DOHH2 (cell line): ENCODE results near the gene CDKN2AIP.

Experiments used
- EZH2phosphoT487 ChIP-seq: fragments of 200-600 bp; sonication (generic); IDR thresholded peaks from 2 replicates; pipeline ENCODE4 v1.6.1; 2017; ENCODE audit warnings: borderline replicate concordance, mild to moderate bottlenecking, antibody characterized with exemption, low read length, moderate library complexity, mixed read lengths
- TF ChIP-seq, protein P1 (sequence below): fragments of 200-600 bp; sonication (generic); IDR thresholded peaks from one replicate; pipeline ENCODE4 v1.5.1; 2014; ENCODE audit warnings: antibody characterized with exemption, mild to moderate bottlenecking, low read depth, low read length; ENCODE audit not compliant: poor library complexity, severe bottlenecking

DNA sequence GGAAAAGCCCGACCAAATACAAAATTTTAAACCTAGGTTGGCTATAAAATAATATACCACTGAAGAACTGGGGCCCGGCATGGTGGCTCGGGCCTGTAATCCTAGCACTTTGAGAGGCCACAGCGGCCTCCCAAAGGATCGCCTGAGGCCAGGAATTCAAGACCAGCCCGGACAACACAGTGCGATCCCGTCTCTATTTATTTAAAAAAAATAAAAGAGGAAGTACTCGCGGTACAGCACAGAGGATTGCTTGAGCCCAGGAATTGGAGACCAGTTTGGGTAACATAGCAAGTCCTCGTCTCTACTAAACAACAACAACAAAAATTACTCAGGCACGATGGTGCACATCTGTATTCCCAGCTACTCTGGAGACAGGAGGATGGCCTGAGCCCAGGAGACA is 44.8 kb upstream of the CDKN2AIP start:
- TF ChIP-seq, protein P1, sequence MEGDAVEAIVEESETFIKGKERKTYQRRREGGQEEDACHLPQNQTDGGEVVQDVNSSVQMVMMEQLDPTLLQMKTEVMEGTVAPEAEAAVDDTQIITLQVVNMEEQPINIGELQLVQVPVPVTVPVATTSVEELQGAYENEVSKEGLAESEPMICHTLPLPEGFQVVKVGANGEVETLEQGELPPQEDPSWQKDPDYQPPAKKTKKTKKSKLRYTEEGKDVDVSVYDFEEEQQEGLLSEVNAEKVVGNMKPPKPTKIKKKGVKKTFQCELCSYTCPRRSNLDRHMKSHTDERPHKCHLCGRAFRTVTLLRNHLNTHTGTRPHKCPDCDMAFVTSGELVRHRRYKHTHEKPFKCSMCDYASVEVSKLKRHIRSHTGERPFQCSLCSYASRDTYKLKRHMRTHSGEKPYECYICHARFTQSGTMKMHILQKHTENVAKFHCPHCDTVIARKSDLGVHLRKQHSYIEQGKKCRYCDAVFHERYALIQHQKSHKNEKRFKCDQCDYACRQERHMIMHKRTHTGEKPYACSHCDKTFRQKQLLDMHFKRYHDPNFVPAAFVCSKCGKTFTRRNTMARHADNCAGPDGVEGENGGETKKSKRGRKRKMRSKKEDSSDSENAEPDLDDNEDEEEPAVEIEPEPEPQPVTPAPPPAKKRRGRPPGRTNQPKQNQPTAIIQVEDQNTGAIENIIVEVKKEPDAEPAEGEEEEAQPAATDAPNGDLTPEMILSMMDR = no peak
- no peak for TF ChIP-seq EZH2phosphoT487
